ENCODE results near the gene DDR1.
"Not testable (repeated sequence)": the region's sequence is repeated elsewhere in the genome, so short reads cannot be mapped to it uniquely, and the experiment has no call there.

DDR1 gene

DNA sequence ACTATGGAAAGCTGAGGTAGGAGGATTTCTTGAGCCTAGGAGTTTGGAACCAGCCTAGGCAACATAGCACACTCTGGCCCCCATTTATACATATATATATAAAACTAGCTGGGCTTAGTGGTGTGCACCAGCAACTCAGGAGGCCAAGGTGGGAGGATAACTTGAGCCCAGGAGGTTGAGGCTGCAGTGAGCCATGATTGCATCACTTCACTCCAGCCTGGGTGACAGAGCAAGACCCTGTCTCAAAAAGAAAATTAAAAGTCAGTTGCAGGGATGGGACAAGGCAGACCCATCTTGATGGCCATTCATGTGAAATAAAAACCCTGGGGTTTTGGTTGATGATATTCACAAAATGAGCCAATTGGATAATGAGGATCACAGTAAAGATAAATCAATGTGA is 17.1 kb downstream of the DDR1 start:
- Histone ChIP-seq H3K9me3 (ENCODE audit: control insufficient read depth in 1 of 2, low read length in 2 of 2) (no peaks in the 10 kb centered on the region), H3K27ac (ENCODE audit: low read length) (no peak overlapping the region), H3K36me3 (ENCODE audit: control insufficient read depth in 1 of 2, insufficient read depth in 2 of 2, low read length in 2 of 2) (peaks cover 20 to 38% of the 10 kb centered on the region in 2 donors), H3K4me3 (ENCODE audit: low read depth in 1 of 2, low read length in 2 of 2) (no peak overlapping the region), H3K27me3 (ENCODE audit: low read depth, low read length) (no peaks in the 10 kb centered on the region), H3K4me1 (ENCODE audit: control insufficient read depth in 1 of 2, insufficient read depth in 2 of 2, low read length in 2 of 2) (no peaks in the 10 kb centered on the region)

DNA sequence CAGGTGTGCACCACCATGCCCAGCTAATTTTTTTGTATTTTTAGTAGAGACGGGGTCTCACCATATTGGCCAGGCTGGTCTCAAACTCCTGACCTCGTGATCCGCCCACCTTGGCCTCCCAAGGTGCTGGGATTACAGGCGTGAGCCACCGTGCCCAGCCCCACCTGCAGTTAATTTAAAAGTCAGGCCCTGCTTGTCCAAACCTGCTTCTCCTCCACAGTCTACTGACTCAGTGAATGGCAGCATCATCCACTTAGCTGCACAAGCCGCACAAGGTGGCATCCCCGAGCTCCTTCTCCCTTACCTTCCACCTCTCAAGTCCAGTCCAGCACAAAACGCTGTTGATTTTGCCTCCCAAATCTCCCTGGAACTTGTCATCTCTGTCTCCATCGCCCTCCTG is 17.9 kb downstream of the DDR1 start:
- H3K27me3 ChIP-seq (ENCODE audit: low read depth, low read length); H3K4me1 ChIP-seq (ENCODE audit: control insufficient read depth in 1 of 2, insufficient read depth in 2 of 2, low read length in 2 of 2); H3K27ac ChIP-seq (ENCODE audit: low read length); H3K9me3 ChIP-seq (ENCODE audit: control insufficient read depth in 1 of 2, low read length in 2 of 2); H3K4me3 ChIP-seq (ENCODE audit: low read depth in 1 of 2, low read length in 2 of 2): not testable (repeated sequence)
- H3K36me3 ChIP-seq (ENCODE audit: control insufficient read depth in 1 of 2, insufficient read depth in 2 of 2, low read length in 2 of 2): peaks cover 17 to 32% of the 10 kb centered on the region in 2 donors

DNA sequence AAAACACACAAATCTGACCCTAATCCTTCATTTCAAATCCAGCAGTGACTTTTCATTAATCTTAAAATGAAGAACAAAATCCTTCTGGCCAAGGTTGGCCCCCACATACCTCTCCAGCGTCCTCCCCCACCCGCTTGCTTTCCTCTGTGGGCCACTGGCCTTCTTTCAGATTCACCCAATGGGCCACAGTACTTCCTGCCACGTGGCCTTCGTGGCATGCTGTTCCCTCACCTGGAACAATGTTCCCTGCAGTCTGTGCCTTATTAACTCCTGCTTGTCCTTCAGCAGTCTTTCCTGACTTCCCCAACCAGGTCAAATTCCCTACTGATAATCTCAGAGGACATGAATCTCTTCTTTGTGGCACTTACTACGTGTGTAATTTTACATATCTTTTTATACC is 18.4 kb downstream of the DDR1 start:
- Histone ChIP-seq H3K9me3 (ENCODE audit: control insufficient read depth in 1 of 2, low read length in 2 of 2) (no peaks in the 10 kb centered on the region), H3K36me3 (ENCODE audit: control insufficient read depth in 1 of 2, insufficient read depth in 2 of 2, low read length in 2 of 2) (peaks cover 16 to 27% of the 10 kb centered on the region in 2 donors), H3K27ac (ENCODE audit: low read length) (no peak overlapping the region), H3K4me1 (ENCODE audit: control insufficient read depth in 1 of 2, insufficient read depth in 2 of 2, low read length in 2 of 2) (no peaks in the 10 kb centered on the region), H3K4me3 (ENCODE audit: low read depth in 1 of 2, low read length in 2 of 2) (no peak overlapping the region), H3K27me3 (ENCODE audit: low read depth, low read length) (no peaks in the 10 kb centered on the region)

DNA sequence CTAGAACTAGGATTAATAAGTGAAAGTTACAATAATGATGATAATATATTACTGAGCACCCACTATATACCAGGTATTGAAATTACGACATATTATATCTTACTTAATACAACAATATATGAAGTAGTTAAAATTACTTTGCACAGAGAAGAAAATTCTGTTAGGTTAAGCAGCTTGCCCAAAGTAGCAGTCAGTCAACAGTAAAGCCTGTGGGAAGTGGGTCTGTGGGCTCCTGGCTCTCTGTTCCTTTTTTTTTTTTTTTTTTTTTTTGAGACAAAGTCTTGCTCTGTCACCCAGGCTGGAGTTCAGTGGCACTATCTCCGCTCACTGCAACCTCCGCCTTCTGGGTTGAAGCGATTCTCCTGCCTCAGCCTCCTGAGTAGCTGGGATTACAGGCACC is 18.9 kb downstream of the DDR1 start:
- H3K27me3 ChIP-seq (ENCODE audit: low read depth, low read length): no peaks in the 10 kb centered on the region
- H3K27ac ChIP-seq (ENCODE audit: low read length): no peak overlapping the region

DNA sequence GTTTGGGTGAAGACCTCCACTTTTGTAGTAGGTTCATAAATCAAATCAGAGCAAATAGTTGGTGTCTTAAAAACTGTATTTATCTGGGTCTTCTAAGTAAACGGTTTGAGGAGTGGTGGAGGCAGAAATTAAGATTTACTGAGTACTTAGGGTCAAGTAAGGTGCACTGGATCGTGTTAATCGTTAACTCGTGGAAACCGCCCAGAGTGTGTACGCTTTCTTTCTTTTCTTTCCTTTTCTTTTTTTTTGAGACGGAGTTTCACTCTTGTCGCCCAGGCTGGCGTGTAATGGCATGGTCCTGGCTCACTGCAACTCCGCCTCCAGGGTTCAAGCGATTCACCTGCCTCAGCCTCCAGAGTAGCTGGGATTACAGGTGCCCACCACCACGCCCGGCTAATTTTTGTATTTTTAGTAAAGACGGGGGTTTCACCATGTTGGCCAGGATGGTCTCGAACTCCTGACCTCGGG is 23.0 kb downstream of the DDR1 start:
- Histone ChIP-seq H3K4me3 (ENCODE audit: low read depth in 1 of 2, low read length in 2 of 2) (peak overlapping the region; percentile 99 to 100), H3K4me1 (ENCODE audit: control insufficient read depth in 1 of 2, insufficient read depth in 2 of 2, low read length in 2 of 2) (peaks cover 7 to 11% of the 10 kb centered on the region in 2 donors), H3K36me3 (ENCODE audit: control insufficient read depth in 1 of 2, insufficient read depth in 2 of 2, low read length in 2 of 2) (peaks cover 21 to 26% of the 10 kb centered on the region in 2 donors)
- not testable (repeated sequence) for H3K27me3 ChIP-seq (ENCODE audit: low read depth, low read length); H3K27ac ChIP-seq (ENCODE audit: low read length); H3K9me3 ChIP-seq (ENCODE audit: control insufficient read depth in 1 of 2, low read length in 2 of 2)

More for the DNA sequence above, 18.9 kb downstream of the DDR1 start:
- H3K4me3 ChIP-seq (ENCODE audit: low read depth in 1 of 2, low read length in 2 of 2): no peak overlapping the region
- no peaks in the 10 kb centered on the region for H3K4me1 ChIP-seq (ENCODE audit: control insufficient read depth in 1 of 2, insufficient read depth in 2 of 2, low read length in 2 of 2)
- H3K9me3 ChIP-seq (ENCODE audit: control insufficient read depth in 1 of 2, low read length in 2 of 2): no peaks in the 10 kb centered on the region
- H3K36me3 ChIP-seq (ENCODE audit: control insufficient read depth in 1 of 2, insufficient read depth in 2 of 2, low read length in 2 of 2): peaks cover 13 to 22% of the 10 kb centered on the region in 2 donors

DNA sequence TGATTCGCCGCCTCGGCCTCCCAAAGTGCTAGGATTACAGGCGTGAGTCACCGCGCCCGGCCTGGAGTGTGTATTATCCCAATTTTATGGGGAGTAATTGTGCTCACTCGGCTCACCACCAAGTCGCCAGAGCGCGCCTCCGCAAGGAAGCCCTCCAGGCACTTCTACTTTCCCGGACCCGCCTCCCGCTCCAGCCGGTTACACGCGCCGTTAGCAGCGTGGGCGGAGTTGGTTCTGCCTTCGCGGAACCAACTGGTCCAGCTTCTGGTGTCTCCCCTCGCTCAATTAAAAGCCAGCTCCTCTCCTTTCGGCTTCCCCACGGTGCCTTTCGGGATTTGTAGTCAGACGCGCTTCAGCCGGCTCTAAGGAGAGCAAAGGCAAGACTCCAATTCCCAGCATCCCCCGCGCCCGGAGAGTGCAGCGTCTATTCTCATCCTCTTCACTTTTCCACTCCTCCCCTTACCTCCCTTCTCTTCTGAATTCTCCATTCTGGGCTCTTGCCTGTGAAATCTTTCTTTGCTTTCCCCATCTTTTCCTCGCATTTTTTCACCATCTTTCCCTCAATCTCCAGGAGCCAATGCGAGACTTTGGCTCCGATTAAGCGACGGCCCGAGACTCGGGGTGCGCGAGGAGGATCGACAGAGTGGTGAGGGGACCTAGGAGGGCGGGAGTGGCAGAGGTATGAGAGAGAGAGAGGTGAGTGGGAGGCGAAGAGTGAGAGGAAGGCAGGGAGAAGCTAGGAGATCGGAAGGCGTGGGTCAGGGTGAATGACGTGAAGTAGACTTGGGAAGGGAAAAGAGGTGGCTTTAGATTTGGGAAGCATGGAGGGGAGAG is 23.7 kb downstream of the DDR1 start, which contains the start of gene GTF2H4:
GTF2H4 (plus strand) TSS at position 450 of the 834 bp plus-strand sequence.
- peak within 1 kb of the TSS; percentile 89 for H3K27ac ChIP-seq (ENCODE audit: low read length)
- H3K9me3 ChIP-seq (ENCODE audit: control insufficient read depth in 1 of 2, low read length in 2 of 2): no peaks in the 10 kb centered on the region
- H3K36me3 ChIP-seq (ENCODE audit: control insufficient read depth in 1 of 2, insufficient read depth in 2 of 2, low read length in 2 of 2): peaks cover 21 to 28% of the 10 kb centered on the region in 2 donors
- H3K4me1 ChIP-seq (ENCODE audit: control insufficient read depth in 1 of 2, insufficient read depth in 2 of 2, low read length in 2 of 2): peaks cover 7 to 11% of the 10 kb centered on the region in 2 donors
- H3K4me3 ChIP-seq (ENCODE audit: low read depth in 1 of 2, low read length in 2 of 2): peak within 1 kb of the TSS; percentile 99 to 100
- no peaks in the 10 kb centered on the region for H3K27me3 ChIP-seq (ENCODE audit: low read depth, low read length)

DNA sequence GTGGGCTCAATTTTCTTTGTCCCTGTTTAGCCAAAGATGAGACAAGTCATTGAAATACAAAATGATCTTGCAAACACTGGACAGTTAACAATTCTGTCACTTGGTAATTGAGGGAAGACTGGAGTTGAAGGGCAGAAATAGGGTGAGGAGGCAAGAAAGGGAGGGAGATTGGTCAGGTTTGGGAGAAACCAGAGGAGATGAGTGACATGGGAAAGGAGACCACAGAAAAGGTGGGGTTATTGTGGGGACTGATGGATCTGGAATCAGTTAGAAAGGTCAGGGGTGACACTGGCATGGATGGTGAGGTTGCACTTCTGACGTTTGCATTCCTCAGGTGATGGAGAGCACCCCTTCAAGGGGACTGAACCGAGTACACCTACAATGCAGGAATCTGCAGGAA is 24.4 kb downstream of the DDR1 start:
- Histone ChIP-seq H3K36me3 (ENCODE audit: control insufficient read depth in 1 of 2, insufficient read depth in 2 of 2, low read length in 2 of 2) (peaks cover 21 to 28% of the 10 kb centered on the region in 2 donors), H3K27ac (ENCODE audit: low read length) (peak overlapping the region; percentile 89), H3K4me1 (ENCODE audit: control insufficient read depth in 1 of 2, insufficient read depth in 2 of 2, low read length in 2 of 2) (peaks cover 9 to 11% of the 10 kb centered on the region in 2 donors)

DNA sequence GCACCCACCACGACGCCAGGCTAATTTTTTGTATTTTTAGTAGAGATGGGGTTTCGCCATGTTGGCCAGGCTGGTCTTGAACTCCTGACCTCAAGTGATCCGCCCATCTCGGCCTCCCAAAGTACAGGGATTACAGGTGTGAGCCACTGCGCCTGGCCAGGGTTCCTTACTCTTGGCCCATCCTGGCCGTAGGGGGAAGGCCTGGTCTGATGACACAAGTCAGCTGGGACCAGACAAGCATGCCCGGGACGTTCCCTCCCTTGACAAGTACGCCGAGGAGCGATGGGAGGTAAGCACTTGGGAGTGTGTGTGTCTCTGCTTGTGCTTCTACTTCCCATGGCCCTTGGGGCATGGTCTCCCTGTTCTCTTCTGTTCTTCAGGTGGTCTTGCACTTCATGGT is 26.2 kb downstream of the DDR1 start:
- H3K9me3 ChIP-seq (ENCODE audit: control insufficient read depth in 1 of 2, low read length in 2 of 2); H3K27me3 ChIP-seq (ENCODE audit: low read depth, low read length); H3K4me3 ChIP-seq (ENCODE audit: low read depth in 1 of 2, low read length in 2 of 2); H3K27ac ChIP-seq (ENCODE audit: low read length): not testable (repeated sequence)
- Histone ChIP-seq H3K36me3 (ENCODE audit: control insufficient read depth in 1 of 2, insufficient read depth in 2 of 2, low read length in 2 of 2) (peaks cover 21 to 28% of the 10 kb centered on the region in 2 donors), H3K4me1 (ENCODE audit: control insufficient read depth in 1 of 2, insufficient read depth in 2 of 2, low read length in 2 of 2) (peaks cover 18 to 24% of the 10 kb centered on the region in 2 donors)

More for the DNA sequence above, 24.4 kb downstream of the DDR1 start:
- Histone ChIP-seq H3K9me3 (ENCODE audit: control insufficient read depth in 1 of 2, low read length in 2 of 2) (no peaks in the 10 kb centered on the region), H3K27me3 (ENCODE audit: low read depth, low read length) (no peaks in the 10 kb centered on the region), H3K4me3 (ENCODE audit: low read depth in 1 of 2, low read length in 2 of 2) (peak overlapping the region; percentile 99 to 100)

DNA sequence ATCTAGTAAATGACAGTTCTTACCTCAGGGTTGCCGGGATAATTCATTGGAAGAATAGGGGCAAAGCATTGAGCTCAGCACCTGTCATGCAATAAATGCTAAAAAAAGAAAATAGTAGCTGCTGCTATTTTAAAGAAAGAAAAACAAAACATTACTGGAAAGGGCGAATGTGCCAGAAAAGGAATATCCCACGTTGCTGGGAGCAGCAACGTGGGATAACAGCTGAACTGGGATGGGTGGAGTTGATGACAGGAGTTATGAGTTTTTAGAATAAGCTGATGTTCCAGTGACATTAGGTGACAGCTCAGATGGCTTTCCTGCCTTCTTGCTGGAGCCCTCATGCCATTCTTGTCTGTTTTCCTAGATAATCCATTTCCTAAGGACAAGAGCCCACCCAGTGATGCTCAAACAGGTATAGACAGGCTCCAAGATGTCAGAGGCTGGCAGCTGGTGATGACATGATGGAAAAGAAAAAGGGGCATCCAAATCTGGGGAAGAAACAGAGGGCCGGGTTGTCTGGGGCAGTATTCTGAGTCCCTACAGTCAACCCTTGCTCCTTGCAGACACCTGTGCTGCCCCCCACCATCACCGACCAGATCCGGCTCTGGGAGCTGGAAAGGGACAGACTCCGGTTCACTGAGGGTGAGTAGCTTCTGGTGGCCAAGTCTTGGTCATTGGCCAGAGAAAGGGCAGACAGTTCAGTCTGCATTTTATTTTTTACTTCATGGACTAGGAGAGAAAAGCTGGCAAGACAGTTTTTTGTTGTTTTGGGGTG is 28.6 kb downstream of the DDR1 start:
- peak overlapping the region; percentile 75 to 80 for H3K4me3 ChIP-seq (ENCODE audit: low read depth in 1 of 2, low read length in 2 of 2)
- H3K36me3 ChIP-seq (ENCODE audit: control insufficient read depth in 1 of 2, insufficient read depth in 2 of 2, low read length in 2 of 2): peaks cover 32 to 43% of the 10 kb centered on the region in 2 donors
- peak overlapping the region; percentile 72 for H3K27ac ChIP-seq (ENCODE audit: low read length)
- H3K4me1 ChIP-seq (ENCODE audit: control insufficient read depth in 1 of 2, insufficient read depth in 2 of 2, low read length in 2 of 2): peaks cover 22 to 31% of the 10 kb centered on the region in 2 donors
- no peaks in the 10 kb centered on the region for H3K27me3 ChIP-seq (ENCODE audit: low read depth, low read length)
- H3K9me3 ChIP-seq (ENCODE audit: control insufficient read depth in 1 of 2, low read length in 2 of 2): no peaks in the 10 kb centered on the region

DNA sequence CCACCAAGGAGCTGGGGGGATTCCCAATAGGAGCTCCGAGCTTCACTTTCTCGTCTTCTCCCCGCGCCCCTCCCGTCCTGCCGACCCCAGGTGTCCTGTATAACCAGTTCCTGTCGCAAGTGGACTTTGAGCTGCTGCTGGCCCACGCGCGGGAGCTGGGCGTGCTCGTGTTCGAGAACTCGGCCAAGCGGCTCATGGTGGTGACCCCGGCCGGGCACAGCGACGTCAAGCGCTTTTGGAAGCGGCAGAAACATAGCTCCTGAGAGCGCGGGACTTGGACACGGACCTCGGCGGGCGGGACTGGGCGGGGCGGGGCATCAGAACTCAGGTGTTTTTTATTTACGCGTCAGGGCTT is 29.4 kb downstream of the DDR1 start:
- no peaks in the 10 kb centered on the region for H3K27me3 ChIP-seq (ENCODE audit: low read depth, low read length)
- H3K9me3 ChIP-seq (ENCODE audit: control insufficient read depth in 1 of 2, low read length in 2 of 2): no peaks in the 10 kb centered on the region
- H3K4me1 ChIP-seq (ENCODE audit: control insufficient read depth in 1 of 2, insufficient read depth in 2 of 2, low read length in 2 of 2): peaks cover 19 to 28% of the 10 kb centered on the region in 2 donors
- H3K36me3 ChIP-seq (ENCODE audit: control insufficient read depth in 1 of 2, insufficient read depth in 2 of 2, low read length in 2 of 2): peaks cover 35 to 43% of the 10 kb centered on the region in 2 donors
- peak overlapping the region; percentile 72 for H3K27ac ChIP-seq (ENCODE audit: low read length)
- peak overlapping the region; percentile 75 to 80 for H3K4me3 ChIP-seq (ENCODE audit: low read depth in 1 of 2, low read length in 2 of 2)

All from muscle layer of duodenum (tissue), 2 donors.